Liver (tissue), 9 donors: ENCODE measurements around the gene PPIL4. TPM values are rescaled to one million over a fixed set of nuclear protein-coding genes. Genes with fewer than 3 reads are reported as not detected.

Experiments
- DNase-seq: peaks from one replicate; pipeline ENCODE4 v3.0.0-alpha.2; 2017; ENCODE audit warnings: low spot score
- H3K27ac ChIP-seq, 2 donors: one replicate each; pipeline ENCODE4 v1.7.0; 2013; ENCODE audit warnings: inconsistent platforms in 2 of 2, low read length in 2 of 2, control low read depth in 1 of 2, low read depth in 1 of 2, mild to moderate bottlenecking in 1 of 2
- H3K27me3 ChIP-seq, 4 donors: one replicate each; pipeline versions ENCODE4 v1.6.1 to v1.7.0; 2013; ENCODE audit warnings: low read length in 3 of 4, inconsistent platforms in 1 of 4, mild to moderate bottlenecking in 1 of 4, moderate library complexity in 1 of 4; ENCODE audit not compliant: control insufficient read depth in 4 of 4, insufficient read depth in 4 of 4
- H3K36me3 ChIP-seq, 4 donors: one replicate each; pipeline versions ENCODE4 v1.6.1 to v1.7.0; 2013; ENCODE audit warnings: low read length in 3 of 4, mild to moderate bottlenecking in 3 of 4, low read depth in 1 of 4, moderate library complexity in 1 of 4; ENCODE audit not compliant: control insufficient read depth in 4 of 4, insufficient read depth in 3 of 4
- H3K4me1 ChIP-seq, 4 donors: one replicate each; pipeline versions ENCODE4 v1.6.1 to v1.7.0; 2013; ENCODE audit warnings: low read length in 3 of 4, mild to moderate bottlenecking in 3 of 4, moderate library complexity in 1 of 4; ENCODE audit not compliant: control insufficient read depth in 4 of 4, insufficient read depth in 4 of 4
- H3K4me3 ChIP-seq, 3 donors: one replicate each; pipeline versions ENCODE4 v1.6.1 to v1.7.0; 2013; ENCODE audit warnings: low read length in 3 of 3, control low read depth in 1 of 3, low read depth in 1 of 3, mild to moderate bottlenecking in 1 of 3
- H3K9ac ChIP-seq, 2 donors: one replicate each; pipeline ENCODE4 v1.7.0; 2013; ENCODE audit warnings: low read length in 2 of 2, mild to moderate bottlenecking in 2 of 2, moderate library complexity in 2 of 2, control low read depth in 1 of 2, low read depth in 1 of 2
- H3K9me3 ChIP-seq, 4 donors: one replicate each; pipeline versions ENCODE4 v1.6.1 to v1.7.0; 2013; ENCODE audit warnings: low read length in 3 of 4; ENCODE audit not compliant: control insufficient read depth in 4 of 4
- EGR1 ChIP-seq, 2 donors: IDR thresholded peaks; 2 replicates each; pipeline ENCODE4 v1.6.1; 2016 to 2018; ENCODE audit warnings: antibody characterized with exemption in 2 of 2, low read depth in 2 of 2
- FOXA1 ChIP-seq: IDR thresholded peaks from 2 replicates; pipeline ENCODE4 v1.6.1; 2016; ENCODE audit warnings: antibody characterized with exemption
- FOXA2 ChIP-seq: IDR thresholded peaks from 2 replicates; pipeline ENCODE4 v1.6.1; 2016; ENCODE audit warnings: antibody characterized with exemption
- GABPA ChIP-seq, 2 donors: IDR thresholded peaks in 1 of 2; conservative IDR thresholded peaks in 1 of 2; 2 replicates each; pipeline ENCODE4 v1.6.1; 2016; ENCODE audit warnings: antibody characterized with exemption in 2 of 2, mild to moderate bottlenecking in 1 of 2, moderate library complexity in 1 of 2
- HNF4A ChIP-seq, 2 donors: conservative IDR thresholded peaks; 2 replicates each; pipeline ENCODE4 v1.6.1; 2016; ENCODE audit warnings: antibody characterized with exemption in 2 of 2, mild to moderate bottlenecking in 2 of 2
- HNF4G ChIP-seq: IDR thresholded peaks from 2 replicates; pipeline ENCODE4 v1.6.1; 2016; ENCODE audit warnings: antibody characterized with exemption
- JUND ChIP-seq, 2 donors: IDR thresholded peaks; 2 replicates each; pipeline ENCODE4 v1.6.1; 2016; ENCODE audit warnings: antibody characterized with exemption in 2 of 2
- NR2F2 ChIP-seq: IDR thresholded peaks from 2 replicates; pipeline ENCODE4 v1.6.1; 2016; ENCODE audit warnings: antibody characterized with exemption
- RAD21 ChIP-seq, 2 donors: IDR thresholded peaks; 2 replicates each; pipeline ENCODE4 v1.6.1; 2016; ENCODE audit warnings: antibody characterized with exemption in 2 of 2, mild to moderate bottlenecking in 2 of 2
- RXRA ChIP-seq, 2 donors: IDR thresholded peaks; 2 replicates each; pipeline ENCODE4 v1.6.1; 2017 to 2018; ENCODE audit warnings: antibody characterized with exemption in 2 of 2, mild to moderate bottlenecking in 1 of 2
- SP1 ChIP-seq: IDR thresholded peaks from 2 replicates; pipeline ENCODE4 v1.6.1; 2018; ENCODE audit warnings: antibody characterized with exemption, mild to moderate bottlenecking
- TAF1 ChIP-seq: conservative IDR thresholded peaks from 2 replicates; pipeline ENCODE4 v1.6.1; 2016; ENCODE audit warnings: antibody characterized with exemption, mild to moderate bottlenecking
- YY1 ChIP-seq: IDR thresholded peaks from 2 replicates; pipeline ENCODE4 v1.6.1; 2016; ENCODE audit warnings: antibody characterized with exemption, mild to moderate bottlenecking
- WGBS: extraction: QIAGEN DNeasy Blood & Tissue Kit; methylation state at CpG from one replicate; pipeline ENCODE4 v1.1.7; 2013; 5-methylcytosine and 5-hydroxymethylcytosine counted together
- polyA plus RNA-seq, 2 donors: library from polyadenylated mRNA; stranded (reverse) in 1 of 2; unstranded in 1 of 2; fragments of 200-250 nt in 1 of 2; fragments of >200 nt in 1 of 2; fragmentation: Nextera tagmentation in 1 of 2; extraction: Ambion mirVana in 1 of 2; gene quantifications; one replicate each; pipeline versions ENCODE4 v1.2.1 to v1.2.3, GENCODE V29; 2013 to 2015
- total RNA-seq, 2 donors: library from RNA; depleted of rRNA; stranded (reverse); fragments of >200 nt; gene quantifications; one replicate each; pipeline ENCODE4 v1.2.3, GENCODE V29; 2014
- TF ChIP-seq, protein P1 (sequence below): IDR thresholded peaks from 2 replicates; pipeline ENCODE4 v1.6.1; 2016; ENCODE audit warnings: antibody characterized with exemption, mild to moderate bottlenecking
- TF ChIP-seq, protein P2 (sequence below): fragments of 150-350 bp; IDR thresholded peaks from 2 replicates; pipeline ENCODE4 v1.5.1; 2017; ENCODE audit warnings: improper control_type of control experiment, low read depth, low read length; ENCODE audit not compliant: missing input control
- TF ChIP-seq, protein P3 (sequence below): IDR thresholded peaks from 2 replicates; pipeline ENCODE4 v1.6.1; 2016; ENCODE audit warnings: antibody characterized with exemption
- TF ChIP-seq, protein P4 (sequence below): IDR thresholded peaks from 2 replicates; pipeline ENCODE4 v1.6.1; 2016; ENCODE audit warnings: antibody characterized with exemption
- TF ChIP-seq, protein P5 (sequence below): IDR thresholded peaks from 2 replicates; pipeline ENCODE4 v1.6.1; 2016; ENCODE audit warnings: antibody characterized with exemption
- donor health status: healthy.
- donor health status: healthy.
- donor health status: healthy.
- donor health status: healthy.
- donor health status: healthy.

PPIL4 gene
- total and polyA plus RNA-seq, 4 donors = 6.4 to 13.1 (median 9.6) TPM

DNA sequence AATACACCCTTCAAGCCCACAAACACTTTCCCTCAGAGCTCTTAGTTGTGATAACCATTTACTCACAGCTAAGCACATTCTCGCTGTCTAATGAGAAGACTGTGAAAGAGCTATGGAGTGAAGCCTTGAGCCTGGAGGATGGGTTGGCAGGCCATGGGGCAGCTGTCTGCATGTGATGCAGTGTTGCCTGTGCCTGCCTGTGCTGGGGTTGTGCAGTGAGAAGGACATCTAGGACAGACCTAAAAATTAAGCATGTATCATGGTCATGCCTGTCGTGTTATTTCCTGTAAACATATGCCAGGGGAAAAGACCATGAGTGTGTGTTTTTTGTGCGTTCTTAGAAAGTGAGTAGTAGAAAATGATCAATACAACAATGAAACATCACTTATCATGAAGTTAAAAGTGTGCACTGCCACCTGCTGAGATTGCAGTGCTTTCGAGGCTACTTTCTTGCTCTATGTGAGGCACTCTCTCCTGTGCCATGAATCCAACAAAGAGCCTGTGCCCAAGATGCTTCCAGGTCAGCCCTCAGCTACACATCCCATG, 53.0 kb downstream of the PPIL4 start:
- Histone ChIP-seq H3K9ac (no peak overlapping the region), H3K4me1 (no peaks in the 10 kb centered on the region), H3K27ac (no peak overlapping the region), H3K9me3 (no peaks in the 10 kb centered on the region), H3K27me3 (no peaks in the 10 kb centered on the region), H3K4me3 (no peak overlapping the region), H3K36me3 (no peaks in the 10 kb centered on the region)
- 91% methylated on average over 4 of the region's 4 CpGs for WGBS
- TF ChIP-seq, protein P1, sequence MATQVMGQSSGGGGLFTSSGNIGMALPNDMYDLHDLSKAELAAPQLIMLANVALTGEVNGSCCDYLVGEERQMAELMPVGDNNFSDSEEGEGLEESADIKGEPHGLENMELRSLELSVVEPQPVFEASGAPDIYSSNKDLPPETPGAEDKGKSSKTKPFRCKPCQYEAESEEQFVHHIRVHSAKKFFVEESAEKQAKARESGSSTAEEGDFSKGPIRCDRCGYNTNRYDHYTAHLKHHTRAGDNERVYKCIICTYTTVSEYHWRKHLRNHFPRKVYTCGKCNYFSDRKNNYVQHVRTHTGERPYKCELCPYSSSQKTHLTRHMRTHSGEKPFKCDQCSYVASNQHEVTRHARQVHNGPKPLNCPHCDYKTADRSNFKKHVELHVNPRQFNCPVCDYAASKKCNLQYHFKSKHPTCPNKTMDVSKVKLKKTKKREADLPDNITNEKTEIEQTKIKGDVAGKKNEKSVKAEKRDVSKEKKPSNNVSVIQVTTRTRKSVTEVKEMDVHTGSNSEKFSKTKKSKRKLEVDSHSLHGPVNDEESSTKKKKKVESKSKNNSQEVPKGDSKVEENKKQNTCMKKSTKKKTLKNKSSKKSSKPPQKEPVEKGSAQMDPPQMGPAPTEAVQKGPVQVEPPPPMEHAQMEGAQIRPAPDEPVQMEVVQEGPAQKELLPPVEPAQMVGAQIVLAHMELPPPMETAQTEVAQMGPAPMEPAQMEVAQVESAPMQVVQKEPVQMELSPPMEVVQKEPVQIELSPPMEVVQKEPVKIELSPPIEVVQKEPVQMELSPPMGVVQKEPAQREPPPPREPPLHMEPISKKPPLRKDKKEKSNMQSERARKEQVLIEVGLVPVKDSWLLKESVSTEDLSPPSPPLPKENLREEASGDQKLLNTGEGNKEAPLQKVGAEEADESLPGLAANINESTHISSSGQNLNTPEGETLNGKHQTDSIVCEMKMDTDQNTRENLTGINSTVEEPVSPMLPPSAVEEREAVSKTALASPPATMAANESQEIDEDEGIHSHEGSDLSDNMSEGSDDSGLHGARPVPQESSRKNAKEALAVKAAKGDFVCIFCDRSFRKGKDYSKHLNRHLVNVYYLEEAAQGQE = no peak
- TF ChIP-seq, protein P2, sequence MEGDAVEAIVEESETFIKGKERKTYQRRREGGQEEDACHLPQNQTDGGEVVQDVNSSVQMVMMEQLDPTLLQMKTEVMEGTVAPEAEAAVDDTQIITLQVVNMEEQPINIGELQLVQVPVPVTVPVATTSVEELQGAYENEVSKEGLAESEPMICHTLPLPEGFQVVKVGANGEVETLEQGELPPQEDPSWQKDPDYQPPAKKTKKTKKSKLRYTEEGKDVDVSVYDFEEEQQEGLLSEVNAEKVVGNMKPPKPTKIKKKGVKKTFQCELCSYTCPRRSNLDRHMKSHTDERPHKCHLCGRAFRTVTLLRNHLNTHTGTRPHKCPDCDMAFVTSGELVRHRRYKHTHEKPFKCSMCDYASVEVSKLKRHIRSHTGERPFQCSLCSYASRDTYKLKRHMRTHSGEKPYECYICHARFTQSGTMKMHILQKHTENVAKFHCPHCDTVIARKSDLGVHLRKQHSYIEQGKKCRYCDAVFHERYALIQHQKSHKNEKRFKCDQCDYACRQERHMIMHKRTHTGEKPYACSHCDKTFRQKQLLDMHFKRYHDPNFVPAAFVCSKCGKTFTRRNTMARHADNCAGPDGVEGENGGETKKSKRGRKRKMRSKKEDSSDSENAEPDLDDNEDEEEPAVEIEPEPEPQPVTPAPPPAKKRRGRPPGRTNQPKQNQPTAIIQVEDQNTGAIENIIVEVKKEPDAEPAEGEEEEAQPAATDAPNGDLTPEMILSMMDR = no peak
- TF ChIP-seq FOXA2 (no peak), EGR1 (IDR thresholded peaks at IDR 0.05; ENCODE audit: low read depth in 2 of 2) (no peak), RXRA (IDR thresholded peaks at IDR 0.05) (no peak), NR2F2 (no peak), TAF1 (no peak), GABPA (IDR thresholded peaks at IDR 0.05 in 1 of 2, conservative IDR thresholded peaks at IDR 0.05 in 1 of 2) (no peak), HNF4A (conservative IDR thresholded peaks at IDR 0.05) (no peak), SP1 (no peak), FOXA1 (no peak), JUND (IDR thresholded peaks at IDR 0.05) (no peak), HNF4G (no peak), RAD21 (IDR thresholded peaks at IDR 0.05) (no peak), YY1 (no peak)
- TF ChIP-seq, protein P3, sequence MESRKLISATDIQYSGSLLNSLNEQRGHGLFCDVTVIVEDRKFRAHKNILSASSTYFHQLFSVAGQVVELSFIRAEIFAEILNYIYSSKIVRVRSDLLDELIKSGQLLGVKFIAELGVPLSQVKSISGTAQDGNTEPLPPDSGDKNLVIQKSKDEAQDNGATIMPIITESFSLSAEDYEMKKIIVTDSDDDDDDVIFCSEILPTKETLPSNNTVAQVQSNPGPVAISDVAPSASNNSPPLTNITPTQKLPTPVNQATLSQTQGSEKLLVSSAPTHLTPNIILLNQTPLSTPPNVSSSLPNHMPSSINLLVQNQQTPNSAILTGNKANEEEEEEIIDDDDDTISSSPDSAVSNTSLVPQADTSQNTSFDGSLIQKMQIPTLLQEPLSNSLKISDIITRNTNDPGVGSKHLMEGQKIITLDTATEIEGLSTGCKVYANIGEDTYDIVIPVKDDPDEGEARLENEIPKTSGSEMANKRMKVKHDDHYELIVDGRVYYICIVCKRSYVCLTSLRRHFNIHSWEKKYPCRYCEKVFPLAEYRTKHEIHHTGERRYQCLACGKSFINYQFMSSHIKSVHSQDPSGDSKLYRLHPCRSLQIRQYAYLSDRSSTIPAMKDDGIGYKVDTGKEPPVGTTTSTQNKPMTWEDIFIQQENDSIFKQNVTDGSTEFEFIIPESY = no peak
- TF ChIP-seq, protein P4, sequence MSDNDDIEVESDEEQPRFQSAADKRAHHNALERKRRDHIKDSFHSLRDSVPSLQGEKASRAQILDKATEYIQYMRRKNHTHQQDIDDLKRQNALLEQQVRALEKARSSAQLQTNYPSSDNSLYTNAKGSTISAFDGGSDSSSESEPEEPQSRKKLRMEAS = no peak
- TF ChIP-seq, protein P5, sequence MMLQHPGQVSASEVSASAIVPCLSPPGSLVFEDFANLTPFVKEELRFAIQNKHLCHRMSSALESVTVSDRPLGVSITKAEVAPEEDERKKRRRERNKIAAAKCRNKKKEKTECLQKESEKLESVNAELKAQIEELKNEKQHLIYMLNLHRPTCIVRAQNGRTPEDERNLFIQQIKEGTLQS = no peak
- no peak for DNase-seq
